ENCODE measurements around the gene CCND1. TPM values are rescaled to one million over a fixed set of nuclear protein-coding genes. Genes with fewer than 3 reads are reported as not detected.

CCND1 gene
- total and polyA plus RNA-seq, 2 experiments from 2014 or later = 20.1 to 36.5 TPM

DNA sequence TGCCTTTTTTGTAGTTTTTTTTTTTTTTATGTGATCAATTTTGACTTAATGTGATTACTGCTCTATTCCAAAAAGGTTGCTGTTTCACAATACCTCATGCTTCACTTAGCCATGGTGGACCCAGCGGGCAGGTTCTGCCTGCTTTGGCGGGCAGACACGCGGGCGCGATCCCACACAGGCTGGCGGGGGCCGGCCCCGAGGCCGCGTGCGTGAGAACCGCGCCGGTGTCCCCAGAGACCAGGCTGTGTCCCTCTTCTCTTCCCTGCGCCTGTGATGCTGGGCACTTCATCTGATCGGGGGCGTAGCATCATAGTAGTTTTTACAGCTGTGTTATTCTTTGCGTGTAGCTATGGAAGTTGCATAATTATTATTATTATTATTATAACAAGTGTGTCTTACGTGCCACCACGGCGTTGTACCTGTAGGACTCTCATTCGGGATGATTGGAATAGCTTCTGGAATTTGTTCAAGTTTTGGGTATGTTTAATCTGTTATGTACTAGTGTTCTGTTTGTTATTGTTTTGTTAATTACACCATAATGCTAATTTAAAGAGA is 12.5 kb downstream of the CCND1 start:
- Histone ChIP-seq H3K4me3 (no peak overlapping the region), H3K27ac (no peak overlapping the region), H3K27me3 (no peaks in the 10 kb centered on the region), H3K4me1 (ENCODE audit: low read depth) (peaks cover 9% of the 10 kb centered on the region), H3K36me3 (peaks cover 4% of the 10 kb centered on the region), H3K9me3 (ENCODE audit: low read depth) (no peaks in the 10 kb centered on the region)
- DNase-seq (ENCODE audit: low read depth in 1 of 2, low spot score in 1 of 2) = no peak
- TF ChIP-seq, protein P1, sequence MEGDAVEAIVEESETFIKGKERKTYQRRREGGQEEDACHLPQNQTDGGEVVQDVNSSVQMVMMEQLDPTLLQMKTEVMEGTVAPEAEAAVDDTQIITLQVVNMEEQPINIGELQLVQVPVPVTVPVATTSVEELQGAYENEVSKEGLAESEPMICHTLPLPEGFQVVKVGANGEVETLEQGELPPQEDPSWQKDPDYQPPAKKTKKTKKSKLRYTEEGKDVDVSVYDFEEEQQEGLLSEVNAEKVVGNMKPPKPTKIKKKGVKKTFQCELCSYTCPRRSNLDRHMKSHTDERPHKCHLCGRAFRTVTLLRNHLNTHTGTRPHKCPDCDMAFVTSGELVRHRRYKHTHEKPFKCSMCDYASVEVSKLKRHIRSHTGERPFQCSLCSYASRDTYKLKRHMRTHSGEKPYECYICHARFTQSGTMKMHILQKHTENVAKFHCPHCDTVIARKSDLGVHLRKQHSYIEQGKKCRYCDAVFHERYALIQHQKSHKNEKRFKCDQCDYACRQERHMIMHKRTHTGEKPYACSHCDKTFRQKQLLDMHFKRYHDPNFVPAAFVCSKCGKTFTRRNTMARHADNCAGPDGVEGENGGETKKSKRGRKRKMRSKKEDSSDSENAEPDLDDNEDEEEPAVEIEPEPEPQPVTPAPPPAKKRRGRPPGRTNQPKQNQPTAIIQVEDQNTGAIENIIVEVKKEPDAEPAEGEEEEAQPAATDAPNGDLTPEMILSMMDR (IDR thresholded peaks at IDR 0.05; ENCODE audit: low read depth, low read length) = no peak

DNA sequence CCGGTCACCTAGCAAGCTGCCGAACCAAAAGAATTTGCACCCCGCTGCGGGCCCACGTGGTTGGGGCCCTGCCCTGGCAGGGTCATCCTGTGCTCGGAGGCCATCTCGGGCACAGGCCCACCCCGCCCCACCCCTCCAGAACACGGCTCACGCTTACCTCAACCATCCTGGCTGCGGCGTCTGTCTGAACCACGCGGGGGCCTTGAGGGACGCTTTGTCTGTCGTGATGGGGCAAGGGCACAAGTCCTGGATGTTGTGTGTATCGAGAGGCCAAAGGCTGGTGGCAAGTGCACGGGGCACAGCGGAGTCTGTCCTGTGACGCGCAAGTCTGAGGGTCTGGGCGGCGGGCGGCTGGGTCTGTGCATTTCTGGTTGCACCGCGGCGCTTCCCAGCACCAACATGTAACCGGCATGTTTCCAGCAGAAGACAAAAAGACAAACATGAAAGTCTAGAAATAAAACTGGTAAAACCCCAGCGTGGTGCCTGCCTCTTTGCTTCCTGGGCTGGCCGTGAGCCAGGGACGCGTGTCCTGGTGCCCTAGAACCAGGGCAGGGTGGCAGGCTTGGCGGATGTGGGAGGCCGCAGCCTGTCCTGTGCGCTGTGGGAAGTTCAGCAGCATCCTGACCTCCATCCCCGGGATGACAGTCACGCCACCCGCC is 13.2 kb downstream of the CCND1 start:
- no peak for DNase-seq (ENCODE audit: low read depth in 1 of 2, low spot score in 1 of 2)
- TF ChIP-seq, protein P1 (IDR thresholded peaks at IDR 0.05; ENCODE audit: low read depth, low read length) = no peak
- no peak overlapping the region for H3K27ac ChIP-seq
- no peaks in the 10 kb centered on the region for H3K9me3 ChIP-seq (ENCODE audit: low read depth)
- peaks cover 11% of the 10 kb centered on the region for H3K4me1 ChIP-seq (ENCODE audit: low read depth)
- peaks cover 4% of the 10 kb centered on the region for H3K36me3 ChIP-seq
- no peaks in the 10 kb centered on the region for H3K27me3 ChIP-seq
- no peak overlapping the region for H3K4me3 ChIP-seq

DNA sequence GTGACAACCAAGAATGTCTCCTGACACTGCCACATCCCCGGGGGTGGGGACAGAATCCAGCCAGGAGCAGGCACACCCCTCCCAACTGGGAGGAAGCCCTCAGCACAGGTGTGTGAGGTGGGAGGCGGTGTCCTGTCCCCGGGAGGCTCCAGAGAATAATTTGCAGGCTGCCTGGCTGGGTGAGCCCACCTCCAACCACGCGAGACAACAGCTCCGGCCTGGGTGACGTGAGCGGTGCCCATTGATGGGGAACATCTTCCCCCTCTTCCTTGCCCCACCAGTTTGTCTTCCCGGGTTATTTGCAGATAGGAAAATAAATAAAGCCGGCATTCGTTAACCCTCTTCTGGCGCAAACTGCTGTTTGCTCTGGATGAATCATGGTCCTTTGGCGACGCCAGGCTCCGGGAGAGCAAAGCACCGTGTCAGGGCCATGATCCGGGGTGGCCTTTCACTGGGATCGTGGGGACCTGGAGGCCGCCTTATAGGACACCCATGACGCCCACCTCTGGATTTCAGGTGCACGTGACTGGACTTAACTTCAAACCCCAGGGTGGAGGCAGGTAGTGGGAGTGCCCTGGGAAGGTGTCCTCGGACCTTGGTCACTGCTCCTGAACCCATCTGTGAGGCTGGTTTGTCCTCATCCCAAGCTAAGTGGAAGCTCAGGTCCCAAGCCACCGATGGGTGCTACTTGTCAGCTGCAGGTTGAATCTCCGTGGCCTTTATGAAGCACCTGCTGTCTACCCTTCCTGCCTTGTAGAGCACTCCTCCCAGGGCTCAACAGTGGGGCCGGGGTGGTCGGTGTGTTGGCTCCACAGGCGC is 13.9 kb downstream of the CCND1 start:
- no peak for DNase-seq (ENCODE audit: low read depth in 1 of 2, low spot score in 1 of 2)
- peaks cover 11% of the 10 kb centered on the region for H3K4me1 ChIP-seq (ENCODE audit: low read depth)

DNA sequence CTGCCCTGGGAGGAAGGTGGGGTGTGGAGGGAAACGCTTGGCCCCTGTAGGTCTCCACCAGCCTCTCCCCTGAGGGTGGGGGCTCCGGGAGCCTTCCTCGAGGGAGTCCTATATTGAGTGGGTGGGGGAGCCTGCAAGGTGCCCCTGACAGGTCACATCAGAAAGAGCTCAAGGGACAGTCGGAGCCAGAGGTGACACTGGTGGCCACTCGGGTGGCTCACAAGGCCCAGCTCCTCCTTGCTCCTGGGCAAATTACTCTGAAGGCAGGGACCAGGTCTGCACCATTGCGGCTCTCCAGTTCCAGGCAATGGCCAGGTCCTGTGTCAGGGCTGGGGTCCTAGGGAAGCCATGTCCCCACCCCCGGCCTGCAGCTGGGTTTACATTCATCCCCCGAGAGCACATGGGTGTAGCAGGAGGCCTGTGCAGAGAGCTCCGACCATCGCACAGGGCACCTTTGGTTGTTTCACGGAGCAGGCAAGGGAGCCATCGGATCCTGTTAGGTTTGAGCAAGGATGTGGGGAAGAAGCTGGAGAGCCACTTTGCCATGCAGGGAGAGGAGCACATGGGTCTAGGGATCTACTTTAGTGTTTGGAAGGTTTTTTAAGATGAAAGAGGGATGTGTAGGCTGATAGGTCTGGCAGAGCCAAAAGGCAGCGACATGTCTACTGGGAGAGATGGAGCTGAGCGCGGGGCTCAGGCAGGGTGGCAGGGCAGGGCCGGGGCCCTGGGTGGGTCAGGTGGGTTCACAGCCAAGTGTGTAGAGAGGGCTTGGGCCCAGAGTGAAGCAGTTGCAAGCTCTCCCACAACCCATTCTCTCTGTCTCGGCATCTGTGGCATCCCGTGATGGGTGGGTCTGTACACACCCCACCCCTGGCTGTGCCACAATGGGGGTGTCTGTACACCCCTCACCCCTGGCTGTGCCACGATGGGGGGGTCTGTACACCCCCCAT is 14.8 kb downstream of the CCND1 start:
- peaks cover 11% of the 10 kb centered on the region for H3K4me1 ChIP-seq (ENCODE audit: low read depth)
- no peak overlapping the region for H3K27ac ChIP-seq
- H3K27me3 ChIP-seq = no peaks in the 10 kb centered on the region
- peaks cover 4% of the 10 kb centered on the region for H3K36me3 ChIP-seq
- H3K4me3 ChIP-seq = no peak overlapping the region
- DNase-seq (ENCODE audit: low read depth in 1 of 2, low spot score in 1 of 2) = no peak
- TF ChIP-seq, protein P1 (IDR thresholded peaks at IDR 0.05; ENCODE audit: low read depth, low read length) = no peak
- no peaks in the 10 kb centered on the region for H3K9me3 ChIP-seq (ENCODE audit: low read depth)

More for the DNA sequence above, 13.9 kb downstream of the CCND1 start:
- peaks cover 4% of the 10 kb centered on the region for H3K36me3 ChIP-seq
- no peaks in the 10 kb centered on the region for H3K9me3 ChIP-seq (ENCODE audit: low read depth)
- H3K4me3 ChIP-seq = no peak overlapping the region
- H3K27ac ChIP-seq = no peak overlapping the region
- H3K27me3 ChIP-seq = no peaks in the 10 kb centered on the region
- TF ChIP-seq, protein P1 (IDR thresholded peaks at IDR 0.05; ENCODE audit: low read depth, low read length) = no peak

Data from cardiac muscle cell (in vitro differentiated cells and primary cell).